GM18858 (cell line): Measurements from ENCODE around the gene TSSK1B.
"Not testable (repeated sequence)": the region's sequence is repeated elsewhere in the genome, so short reads cannot be mapped to it uniquely, and the experiment has no call there.

ENCODE experiments used
- ATAC-seq: cut with Tn5 transposase; IDR thresholded peaks from one replicate; pipeline ENCODE4 v1.9.1; 2021; ENCODE audit not compliant: unreplicated experiment

Gene TSSK1B

GRCh38 chr5:113404269-113404668, 30.5 kb downstream of the TSSK1B start:
- no peak for ATAC-seq

- not testable (repeated sequence) for ATAC-seq
Measured at GRCh38 chr5:113397986-113398385, 36.8 kb downstream of the TSSK1B start.

- ATAC-seq: no peak
Measured at GRCh38 chr5:113397046-113397445, 37.7 kb downstream of the TSSK1B start.

- no peak for ATAC-seq
Measured at GRCh38 chr5:113394658-113395057, 40.1 kb downstream of the TSSK1B start.

- no peak for ATAC-seq
Measured at GRCh38 chr5:113390224-113390623, 44.6 kb downstream of the TSSK1B start.

GRCh38 chr5:113389116-113389515, 45.7 kb downstream of the TSSK1B start:
- no peak for ATAC-seq

GRCh38 chr5:113387844-113388243, 46.9 kb downstream of the TSSK1B start:
- no peak for ATAC-seq

- ATAC-seq: no peak
Measured at GRCh38 chr5:113384782-113385285, 50.0 kb downstream of the TSSK1B start.

GRCh38 chr5:113382731-113383130, 52.1 kb downstream of the TSSK1B start:
- ATAC-seq: no peak
